ENCODE data around the gene CEP95.
"Not testable (repeated sequence)": the region's sequence is repeated elsewhere in the genome, so short reads cannot be mapped to it uniquely, and the experiment has no call there.

CEP95 gene, protein sequence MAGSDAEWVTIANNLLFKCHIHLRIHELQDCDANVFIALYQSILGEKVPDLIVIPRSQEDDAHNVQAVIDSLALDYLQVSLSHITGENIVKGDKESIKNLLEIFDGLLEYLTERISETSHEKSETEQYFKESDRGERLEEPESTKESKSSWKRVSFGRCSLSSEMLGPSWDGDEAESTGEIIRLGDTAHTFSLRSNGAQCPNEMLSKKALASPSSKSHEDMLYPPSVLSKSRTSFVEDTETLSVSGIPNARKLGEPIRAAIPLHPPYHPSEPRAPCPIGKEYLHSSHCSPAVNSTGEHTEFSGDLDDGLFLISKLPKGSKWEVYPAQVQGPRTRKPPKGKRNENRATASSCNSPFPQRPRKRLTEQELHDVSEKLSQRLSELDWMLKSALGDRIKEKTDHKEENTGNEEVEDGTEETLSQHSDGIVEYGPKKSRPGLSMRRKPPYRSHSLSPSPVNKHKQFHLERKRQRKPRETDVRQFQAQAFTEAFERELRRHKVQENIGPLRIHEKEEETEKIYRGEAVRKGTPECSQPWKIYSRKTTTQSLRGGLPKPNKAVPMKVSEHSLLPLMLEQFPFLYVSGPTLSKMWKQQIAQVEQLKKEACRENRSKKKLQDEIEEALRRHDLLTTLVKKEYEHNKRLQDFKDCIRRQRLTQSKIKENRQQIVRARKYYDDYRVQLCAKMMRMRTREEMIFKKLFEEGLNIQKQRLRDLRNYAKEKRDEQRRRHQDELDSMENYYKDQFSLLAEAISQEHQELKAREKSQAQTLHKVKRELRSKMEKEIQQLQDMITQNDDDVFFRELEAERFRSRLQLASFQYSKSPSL
- total RNA-seq, result 81.0 to 152 (median 126) reads per million in 4 donors

DNA sequence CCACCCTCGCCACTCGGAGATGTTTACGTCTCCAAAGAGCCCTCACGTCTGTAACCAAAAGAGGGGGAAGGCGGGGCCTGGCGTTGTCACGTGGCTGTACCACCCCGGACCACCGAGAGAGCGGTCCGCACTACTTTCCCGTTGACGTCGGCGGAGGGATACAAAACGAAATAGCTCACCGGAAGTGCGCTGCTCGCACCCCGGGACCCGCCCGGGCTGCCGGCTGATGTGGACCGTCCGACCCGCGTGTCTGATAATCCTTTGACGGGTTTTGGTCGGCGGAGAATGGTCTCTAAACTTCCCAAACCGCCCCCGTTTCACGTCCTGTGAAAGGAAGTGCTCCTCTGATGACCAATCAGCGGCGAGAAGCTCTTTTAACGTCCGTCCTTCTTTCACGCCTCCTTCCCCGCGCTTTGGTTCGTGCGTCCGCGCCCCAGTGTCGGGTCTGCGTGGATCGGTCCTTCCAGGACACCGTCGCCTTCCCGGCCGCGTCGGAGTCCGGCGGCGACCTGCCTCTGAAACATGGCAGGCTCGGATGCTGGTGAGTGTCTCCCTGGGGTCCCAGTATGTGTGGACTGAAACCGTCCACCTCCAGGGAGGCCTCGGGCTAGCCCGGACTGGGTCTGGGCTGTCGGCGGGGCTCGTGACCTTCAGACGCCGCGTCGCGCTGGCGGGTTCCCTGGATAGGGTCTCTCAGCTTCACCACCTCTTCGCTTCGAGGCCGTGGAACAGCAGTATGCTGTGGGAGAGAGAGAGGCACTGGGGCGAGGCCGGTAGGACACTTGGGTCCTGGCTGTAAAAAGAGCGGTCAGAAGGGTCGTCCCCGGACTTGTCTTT is at the start of gene CEP95:
Gene CEP95 (plus strand): TSS at position 402 of the 837 bp plus-strand sequence. CDS start 121 bp downstream, at position 523.
- DNase-seq, result peak; percentile 89 to 98 (median 93)

DNA sequence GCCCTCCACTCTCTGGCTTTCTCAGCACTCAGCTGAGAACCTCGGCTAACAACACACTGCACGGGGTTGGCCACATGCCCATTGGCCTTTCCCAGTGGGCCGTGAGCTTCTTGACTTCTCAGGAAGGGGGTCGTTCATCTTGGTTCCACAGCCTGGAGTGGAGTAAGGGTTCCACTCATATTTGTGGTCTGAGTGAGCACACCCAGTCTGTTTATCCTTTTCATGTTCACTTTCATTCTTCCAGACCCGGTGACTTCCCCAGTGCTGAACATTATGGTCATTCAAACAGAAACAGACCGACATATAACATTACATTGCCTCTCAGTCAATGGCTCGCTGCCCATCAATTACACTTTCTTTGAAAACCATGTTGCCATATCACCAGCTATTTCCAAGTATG is 49.6 kb upstream of the CEP95 start:
- DNase-seq, result no peak

DNA sequence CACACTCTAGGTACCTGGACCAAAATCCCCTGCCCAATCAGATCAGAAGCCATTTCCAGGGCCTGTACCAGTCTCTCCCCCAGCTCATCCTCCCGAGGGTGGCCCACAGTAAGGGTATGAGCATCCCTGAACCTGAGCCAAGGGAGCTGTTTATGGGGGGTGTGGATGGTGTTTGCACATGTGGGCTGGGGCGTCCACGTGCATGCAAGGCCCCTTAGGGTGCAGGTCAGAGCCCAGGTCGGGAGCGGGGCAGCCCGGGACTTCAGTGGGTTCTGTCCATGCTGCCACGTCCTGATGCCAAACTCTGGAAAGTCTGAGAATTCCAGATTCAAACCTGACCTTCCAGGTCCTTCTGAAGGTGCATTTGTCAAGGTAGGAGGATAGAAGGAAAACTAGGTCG is 48.0 kb upstream of the CEP95 start:
- no peak for DNase-seq

DNA sequence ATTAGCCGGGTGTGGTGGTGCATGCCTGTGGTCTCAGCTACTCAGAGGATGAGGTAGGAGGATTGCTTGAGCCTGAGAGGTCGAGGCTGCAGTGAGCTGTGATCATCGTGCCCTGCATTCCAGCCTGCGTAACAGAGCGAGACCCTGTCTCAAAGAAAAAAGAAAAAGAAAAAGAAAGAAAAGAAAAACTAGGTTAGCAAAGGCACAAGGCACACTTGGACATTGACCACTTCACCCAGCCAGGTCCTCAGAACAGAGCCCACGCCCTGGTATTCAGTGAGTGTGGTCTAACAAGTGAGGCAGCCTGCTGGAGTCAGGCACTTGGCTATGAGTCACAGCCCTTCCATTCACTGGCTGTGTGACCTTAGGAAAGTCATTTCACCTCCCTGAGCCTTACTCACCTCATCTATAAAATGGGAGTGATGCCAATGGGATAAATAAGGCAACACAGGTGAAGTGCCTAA is 47.5 kb upstream of the CEP95 start:
- DNase-seq, result no peak

DNA sequence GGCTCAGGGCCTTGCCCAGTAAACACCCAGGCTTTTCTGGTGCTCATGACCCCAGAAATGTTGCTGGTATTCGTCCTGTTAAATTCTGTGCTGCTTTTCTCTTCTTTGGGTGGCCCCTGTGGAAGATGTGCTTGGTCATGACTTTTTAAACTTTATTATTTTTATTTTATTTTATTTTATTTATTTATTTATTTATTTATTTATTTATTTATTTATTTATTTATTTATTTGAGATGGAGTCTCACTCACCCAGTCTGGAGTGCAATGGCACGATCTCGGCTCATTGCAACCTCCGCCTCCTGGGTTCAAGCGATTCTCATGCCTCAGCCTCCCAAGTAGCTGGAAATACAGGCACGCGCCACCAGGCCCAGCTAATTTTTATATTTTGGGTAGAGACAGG is 47.0 kb upstream of the CEP95 start:
- DNase-seq, result not testable (repeated sequence)

DNA sequence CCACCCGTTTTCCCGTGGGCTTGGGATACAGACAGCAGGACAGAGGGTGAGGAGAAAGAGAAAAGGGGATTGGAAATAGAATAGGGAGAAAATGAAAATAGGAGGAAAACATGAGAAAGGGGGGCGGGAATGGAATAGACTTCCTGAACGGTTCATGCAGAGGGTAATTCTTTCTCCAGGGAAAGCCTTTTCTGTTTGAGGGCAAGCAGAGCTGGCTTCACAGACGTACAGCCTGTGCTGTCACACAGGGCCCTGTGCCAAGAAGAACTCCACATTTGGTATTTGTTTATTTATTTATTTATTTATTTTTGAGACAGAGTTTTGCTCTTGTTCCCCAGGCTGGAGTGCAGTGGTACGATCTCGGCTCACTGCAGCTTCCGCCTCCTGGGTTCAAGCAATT is 45.8 kb upstream of the CEP95 start:
- DNase-seq, result no peak

DNA sequence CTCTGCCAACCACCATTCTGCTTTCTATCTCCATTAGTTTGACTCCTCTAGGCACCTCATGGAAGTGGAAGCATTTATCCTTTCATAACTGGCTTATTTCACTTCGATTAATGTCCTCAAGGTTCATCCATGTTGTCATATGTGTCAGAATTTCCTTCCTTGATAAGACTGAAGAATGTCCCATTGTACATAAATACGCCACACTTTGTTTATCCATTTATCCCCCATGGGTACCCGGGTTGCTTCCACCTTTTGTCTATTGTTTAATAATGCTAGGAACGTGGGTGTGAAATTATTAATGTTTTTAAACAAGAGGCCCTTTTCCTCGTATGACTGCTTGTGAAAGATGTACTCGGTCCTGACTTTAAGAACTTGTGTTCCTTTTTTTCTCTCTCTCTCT is 45.0 kb upstream of the CEP95 start:
- no peak for DNase-seq

DNA sequence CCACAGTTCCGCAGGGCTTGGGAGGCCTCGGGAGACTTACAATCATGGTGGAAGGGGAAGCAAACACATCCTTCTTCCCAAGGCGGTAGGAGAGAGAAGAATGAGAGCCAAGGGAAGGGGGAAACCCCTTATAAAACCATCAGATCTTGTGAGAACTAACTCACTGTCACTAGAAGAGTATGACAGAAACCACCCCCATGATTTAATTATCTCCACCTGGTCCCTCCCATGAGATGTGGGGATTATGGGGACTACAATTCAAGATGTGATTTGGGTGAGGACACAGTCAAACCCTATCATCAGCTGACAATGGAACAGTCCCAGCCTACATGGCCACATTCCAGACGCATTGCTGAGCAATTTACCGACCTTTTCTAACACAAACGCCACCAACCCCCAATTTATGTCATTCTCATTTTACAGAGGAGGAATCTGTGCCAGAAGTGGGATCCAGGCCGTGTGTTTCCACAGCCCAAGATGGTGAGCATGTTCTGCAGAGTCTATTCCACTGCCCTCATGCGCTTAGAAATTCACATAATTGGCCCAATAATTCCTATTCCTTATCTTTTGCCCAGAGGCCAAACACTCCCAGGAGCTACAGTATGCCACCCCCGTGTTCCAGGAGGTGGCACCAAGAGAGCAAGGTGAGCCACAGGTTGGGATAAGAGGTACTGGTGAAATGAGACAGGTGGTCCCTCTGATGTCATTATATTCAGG is 40.6 kb upstream of the CEP95 start:
- DNase-seq, result no peak

DNA sequence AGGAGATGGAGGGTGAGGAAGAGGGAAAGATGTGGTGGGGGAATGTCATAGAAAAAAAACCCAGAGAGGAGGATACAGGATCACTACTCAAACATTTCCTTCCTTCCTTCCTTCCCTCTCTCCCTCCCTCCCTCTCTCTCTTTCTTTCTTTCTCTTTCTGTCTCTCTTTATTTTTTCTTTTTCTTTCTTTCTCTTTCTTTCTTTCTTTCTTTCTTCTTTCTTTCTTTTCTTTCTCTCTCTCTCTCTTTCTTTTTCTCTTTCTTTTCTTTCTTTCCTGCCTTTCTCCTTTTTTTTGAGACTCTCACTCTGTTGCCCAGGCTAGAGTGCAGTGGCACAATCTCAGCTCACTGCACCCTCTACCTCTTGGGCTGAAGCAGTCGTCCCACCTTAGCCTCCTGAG is 39.9 kb upstream of the CEP95 start:
- not testable (repeated sequence) for DNase-seq

DNA sequence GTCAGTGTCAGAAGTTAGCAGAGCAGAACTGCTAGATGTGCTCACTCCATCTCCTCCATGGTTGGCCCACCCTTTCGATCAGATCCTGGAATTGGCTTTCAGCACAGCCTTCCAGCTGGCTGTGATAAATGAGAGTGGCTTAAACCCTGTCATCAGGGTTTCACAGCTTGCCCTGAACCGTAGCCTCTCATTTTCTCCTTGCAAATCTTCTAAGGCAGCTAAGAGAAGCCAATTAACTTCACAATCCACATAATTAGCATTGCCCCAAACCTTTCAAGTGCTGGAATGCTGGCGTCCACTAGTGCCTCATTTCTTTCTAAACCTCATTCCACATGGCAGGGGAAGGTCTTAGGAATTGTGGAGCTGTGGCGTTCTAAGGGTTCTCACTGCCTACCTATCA is 36.2 kb upstream of the CEP95 start:
- no peak for DNase-seq

DNA sequence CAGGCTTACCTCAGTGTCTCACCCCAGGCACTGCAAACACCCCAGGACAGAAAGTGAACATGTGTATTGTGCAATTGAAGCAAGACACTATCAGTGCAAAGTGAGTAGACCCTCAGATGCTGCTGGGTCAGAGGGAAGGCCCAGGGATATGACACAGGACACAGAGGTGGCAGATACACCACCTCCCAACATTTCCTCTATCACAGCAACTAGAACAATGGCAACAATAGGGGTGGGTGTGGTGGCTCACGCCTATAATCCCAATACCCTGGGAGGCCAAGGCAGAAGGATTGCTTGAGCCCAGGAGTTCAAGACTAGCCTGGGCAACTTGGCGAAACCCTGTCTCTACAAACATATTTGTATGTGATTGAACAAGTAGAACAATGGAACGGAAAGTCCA is 35.3 kb upstream of the CEP95 start:
- no peak for DNase-seq

DNA sequence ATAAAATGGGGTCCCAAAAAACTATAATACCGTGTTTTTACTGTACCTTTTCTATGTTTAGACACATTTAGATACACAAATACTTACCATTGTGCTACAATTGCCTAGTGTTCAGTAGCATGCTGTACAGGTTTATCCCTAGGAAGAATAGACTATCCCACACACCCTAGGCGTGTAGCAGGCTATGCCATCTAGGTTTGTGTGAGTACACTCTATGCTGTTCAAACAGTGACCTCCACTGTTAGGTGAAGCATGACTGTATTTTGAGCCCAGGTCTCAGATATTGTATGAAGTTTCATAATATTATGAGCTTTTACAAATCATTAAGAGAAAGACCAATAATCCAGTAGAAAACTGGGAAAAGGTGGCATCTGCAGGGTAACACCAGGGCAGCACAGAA is 34.2 kb upstream of the CEP95 start:
- no peak for DNase-seq

DNA sequence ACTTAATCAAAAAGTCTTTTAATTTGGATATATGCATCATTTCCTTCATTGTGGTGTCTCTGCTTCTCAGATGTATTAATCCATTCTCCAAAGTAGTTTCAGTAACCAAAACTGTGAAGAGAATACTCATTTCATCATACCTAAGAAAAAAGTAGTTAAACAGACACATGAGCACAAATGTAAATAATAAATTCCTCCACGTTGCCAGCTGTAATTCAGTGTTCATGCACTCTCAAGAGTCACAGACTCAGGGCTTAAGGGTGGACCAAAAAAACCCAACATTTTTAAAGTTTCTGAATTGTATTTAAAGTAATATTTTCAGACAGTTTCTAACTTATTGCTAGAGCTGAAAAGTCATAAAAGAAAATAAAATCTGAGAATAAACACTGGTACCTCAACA is 28.9 kb upstream of the CEP95 start:
- DNase-seq, result no peak

DNA sequence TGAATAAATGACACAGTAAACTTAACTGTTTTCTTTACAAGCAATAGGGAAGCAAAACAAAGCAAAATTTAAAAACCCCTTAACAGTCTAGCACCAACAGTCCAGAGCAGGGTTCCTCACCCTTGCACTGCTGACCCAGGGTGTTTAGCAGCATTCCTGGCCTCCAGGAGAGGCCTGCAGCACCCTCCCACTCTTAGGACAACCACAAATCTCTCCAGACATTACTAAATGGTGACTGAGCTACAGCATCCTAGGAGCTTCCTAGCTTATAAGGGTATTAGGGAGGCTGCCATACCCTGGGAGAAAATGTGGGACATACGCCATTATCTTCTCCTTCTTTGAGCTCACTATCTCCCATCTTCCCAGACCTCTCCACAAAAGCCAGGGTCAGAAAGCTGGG is 25.8 kb upstream of the CEP95 start:
- DNase-seq, result no peak

DNA sequence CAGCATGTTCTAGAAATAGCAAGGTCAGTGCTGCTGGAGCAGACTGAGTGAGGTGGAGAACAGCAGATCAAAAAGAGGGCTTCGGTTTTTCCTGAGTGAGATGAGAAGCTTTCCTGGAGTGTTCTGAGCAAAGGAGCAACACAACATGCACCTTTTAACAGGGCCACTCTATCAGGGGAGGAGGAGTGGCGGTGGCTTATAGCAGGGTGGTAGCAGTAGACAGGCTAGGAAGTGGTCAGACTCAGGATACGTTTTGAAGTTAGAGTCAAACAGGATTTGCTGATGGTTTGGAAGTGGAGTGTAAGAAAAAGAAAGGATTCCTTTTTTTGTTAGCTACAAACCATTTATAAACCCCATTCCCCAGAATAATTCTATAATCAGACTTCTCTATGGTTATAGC is 22.4 kb upstream of the CEP95 start:
- no peak for DNase-seq

DNA sequence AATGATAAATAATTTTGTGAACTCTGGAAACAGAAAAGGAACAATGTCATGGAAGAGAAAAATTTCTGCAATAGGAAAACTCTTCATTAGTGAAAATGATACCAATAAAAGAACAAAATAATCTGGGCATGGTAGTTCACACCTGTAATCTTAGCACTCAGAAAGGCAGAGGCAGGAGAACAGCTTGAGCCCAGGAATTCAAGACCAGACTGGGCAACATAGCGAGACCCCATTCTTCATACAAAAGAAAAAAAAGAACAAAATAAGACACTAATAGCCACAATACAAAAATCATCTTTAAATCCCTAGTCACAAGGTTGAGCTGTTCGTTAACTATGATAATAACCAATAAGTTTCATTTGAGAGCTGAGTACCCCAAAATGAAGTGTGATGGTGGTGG is 18.5 kb upstream of the CEP95 start:
- no peak for DNase-seq

DNA sequence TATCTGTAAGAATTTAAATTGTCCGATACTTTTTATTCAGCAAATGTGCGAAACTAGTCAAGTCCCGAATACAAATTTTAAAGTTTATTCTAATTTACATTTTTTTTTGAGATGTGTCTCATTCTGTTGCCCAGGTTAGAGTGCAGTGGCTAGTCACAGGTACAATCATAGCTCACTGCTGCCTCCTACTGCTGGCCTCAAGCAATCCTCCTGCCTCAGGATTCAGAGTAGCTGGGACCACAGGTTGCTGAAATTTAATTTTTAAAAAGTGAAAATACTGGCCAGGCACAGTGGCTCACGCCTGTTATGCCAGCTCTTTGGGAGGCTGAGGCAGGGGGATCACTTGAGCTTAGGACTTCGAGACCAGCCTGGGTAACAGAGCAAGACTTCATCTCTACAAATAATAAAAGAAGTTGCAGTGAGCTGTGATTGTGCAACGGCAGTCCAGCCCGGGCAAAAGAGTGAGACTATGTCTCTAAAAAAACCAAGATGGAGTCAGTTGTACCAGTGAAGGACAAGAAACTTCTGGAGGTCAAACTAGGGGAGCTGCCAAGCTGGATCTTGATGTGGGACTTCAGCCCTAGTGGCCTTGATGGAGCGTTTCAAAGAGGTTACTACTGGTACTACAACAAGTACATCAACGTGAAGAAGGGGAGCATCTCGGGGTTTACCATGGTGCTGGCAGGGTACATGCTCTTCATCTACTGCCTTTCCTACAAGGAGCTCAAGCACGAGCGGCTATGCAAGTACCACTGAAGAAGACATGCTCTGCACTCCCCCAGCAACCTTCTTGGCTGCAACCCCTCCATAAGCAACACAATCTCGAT is 15.5 kb upstream of the CEP95 start:
- DNase-seq, result peak in 3 of 5 donors; percentile 22 to 62 (median 27)

DNA sequence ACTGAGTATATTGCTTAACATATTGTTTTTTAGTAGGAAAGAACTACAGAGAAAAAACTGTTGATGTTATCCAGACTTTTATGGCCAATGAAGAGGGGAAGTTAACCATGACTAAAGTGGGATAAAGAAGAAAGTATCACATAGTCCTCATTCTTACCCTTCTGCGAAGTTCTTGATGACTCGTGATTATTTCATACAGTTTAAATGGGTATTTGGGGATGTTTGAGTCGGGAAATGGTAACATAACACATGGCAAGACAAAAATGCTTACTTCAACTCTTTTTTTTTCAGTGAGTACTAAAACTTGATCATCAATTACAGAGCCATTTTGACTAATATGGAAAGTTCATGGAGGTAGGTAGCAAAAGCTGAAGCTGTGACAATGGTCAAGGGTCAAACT is 14.8 kb upstream of the CEP95 start:
- no peak for DNase-seq

DNA sequence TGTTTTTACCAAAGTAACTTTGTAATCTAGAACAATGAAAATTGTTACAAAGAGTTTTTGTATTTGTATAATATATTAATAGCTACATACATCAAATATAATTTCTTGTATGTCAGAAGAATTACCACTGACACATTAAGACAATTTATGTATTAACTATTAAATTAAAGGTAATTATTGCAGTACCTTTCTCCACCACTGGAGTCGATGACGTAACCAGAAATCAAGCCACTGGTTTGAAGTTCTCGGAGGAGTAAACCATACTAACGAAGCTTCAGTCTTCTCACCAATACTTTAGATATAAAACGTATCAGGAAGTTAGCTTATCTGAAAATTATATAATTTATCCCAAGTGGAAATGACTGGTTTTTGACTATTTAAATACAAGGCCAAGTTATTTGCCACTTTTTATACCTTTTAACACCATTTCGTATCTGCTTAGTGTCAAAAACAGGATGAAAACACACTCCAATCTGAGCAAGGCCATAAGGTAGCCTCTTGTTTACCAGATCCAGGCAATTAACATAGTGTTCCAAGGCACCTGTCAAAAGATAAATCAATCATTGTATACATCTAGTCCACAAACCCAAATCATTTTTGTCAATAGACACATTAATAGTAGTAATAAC is 14.2 kb upstream of the CEP95 start:
- DNase-seq, result peak in 1 of 5 donors; percentile 46

DNA sequence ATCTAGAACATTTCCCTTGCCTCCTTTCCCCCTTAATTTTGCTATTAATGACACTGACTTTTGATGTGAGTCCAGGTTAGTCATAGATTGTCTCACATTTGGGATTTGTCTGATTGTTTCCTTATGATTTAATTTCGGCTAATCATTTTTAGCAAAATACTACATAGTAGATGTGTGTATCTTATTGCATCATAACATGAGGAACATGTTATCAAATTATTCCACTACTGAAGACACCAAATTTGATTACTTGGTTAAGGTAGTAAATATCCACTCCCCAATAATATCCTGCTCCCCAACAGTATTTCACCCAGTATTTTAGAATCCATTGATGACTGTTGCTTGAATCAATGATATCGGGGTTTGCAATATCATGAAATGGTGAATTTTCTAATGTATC is 12.7 kb upstream of the CEP95 start:
- no peak for DNase-seq

DNA sequence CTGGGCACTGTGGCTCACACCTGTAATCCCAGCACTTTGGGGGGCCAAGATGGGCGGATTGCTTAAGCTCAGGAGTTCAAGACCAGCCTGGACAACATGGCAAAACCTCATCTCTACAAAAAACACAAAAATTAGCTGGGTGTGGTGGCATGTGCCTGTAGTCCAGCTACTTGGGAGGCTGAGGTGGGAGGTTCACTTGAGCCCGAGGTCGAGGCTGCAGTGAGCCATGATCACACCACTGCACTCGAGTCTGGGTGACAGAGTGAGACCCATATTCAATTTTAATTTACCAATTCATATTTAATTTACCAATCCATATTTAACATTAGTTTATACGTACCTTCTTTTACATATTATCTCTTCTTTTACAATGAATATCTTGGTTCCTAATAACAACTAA is 11.5 kb upstream of the CEP95 start:
- not testable (repeated sequence) for DNase-seq
